GM19324 (cell line): ENCODE measurements around the gene PTPRE.

ENCODE experiments used
- ATAC-seq: cut with Tn5 transposase; IDR thresholded peaks from one replicate; pipeline ENCODE4 v1.9.1; 2021; ENCODE audit warnings: mild to moderate bottlenecking, moderate library complexity; ENCODE audit not compliant: unreplicated experiment, low FRiP score

Gene PTPRE

DNA sequence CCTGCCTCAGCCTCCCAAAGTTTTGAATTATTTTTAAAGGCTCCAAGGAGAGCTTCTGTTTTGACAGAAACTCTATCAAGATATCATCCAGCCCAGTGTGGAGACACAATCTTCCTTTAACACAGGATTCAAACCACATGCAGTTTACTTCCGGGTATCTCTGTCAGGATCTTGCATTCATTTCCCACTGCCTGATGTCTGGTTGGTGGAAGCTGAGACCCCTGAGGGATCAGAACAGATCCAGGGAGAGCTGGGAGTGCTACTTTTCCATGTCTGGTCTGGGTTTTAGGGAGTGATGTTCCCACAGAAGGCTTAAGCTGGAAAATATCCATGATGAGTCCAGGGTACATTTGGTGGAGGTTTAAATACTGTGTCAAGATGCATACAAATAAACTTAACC is 16.7 kb downstream of the PTPRE start:
- no peak for ATAC-seq

DNA sequence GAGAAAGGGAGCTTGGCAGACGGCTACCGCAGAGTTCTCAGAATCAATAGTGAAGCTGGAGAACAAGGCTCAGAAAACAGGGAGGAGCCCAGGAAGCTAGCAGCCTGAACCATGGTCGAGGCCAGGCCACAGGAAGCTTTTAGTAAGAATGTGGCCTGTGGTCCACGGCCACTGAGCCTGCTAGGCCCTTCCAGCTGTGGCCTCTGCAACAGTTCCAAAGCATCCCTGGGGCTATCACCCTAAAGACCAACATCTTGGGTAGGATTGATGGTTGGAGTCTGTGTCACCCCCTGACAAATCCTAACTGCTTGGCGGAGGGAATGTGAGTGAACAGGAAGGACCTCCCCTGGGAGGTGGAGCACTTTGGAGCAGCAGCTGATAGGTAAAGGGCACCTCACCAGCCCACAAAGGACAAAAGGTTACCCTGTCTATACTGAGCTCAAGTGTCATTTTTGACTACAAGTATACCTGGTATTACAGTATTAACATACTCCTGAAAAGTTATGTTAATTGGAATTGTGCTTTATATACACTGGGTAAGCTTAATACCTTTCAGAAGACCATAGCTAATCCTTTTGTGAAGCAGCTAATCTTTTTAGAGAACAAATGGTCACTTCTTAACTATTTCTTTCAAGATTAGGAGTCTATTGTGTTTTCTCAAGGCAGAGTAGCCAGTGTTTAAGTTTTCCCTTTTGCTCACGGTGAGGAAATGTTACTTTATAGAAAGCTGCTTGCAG is 18.7 kb downstream of the PTPRE start:
- no peak for ATAC-seq

DNA sequence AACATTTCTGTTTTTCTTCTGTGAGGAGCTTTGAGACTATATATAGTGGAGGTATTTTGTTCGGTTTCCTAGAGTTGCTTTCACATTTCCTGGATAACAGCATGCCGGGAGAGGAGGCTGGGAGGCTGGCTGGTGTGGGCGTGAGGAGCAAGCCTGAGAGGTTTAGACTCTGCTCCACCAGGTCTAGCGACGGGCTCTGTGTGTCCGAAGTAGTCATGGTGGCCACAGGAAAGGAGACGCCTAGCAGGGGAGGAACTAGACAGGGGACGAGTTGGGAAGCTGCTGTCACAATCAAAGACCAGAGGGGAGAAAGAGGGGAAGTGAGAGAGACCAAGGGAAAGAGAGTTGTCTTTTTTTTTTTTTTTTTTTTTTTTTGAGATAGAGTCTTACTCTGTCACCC is 19.6 kb downstream of the PTPRE start:
- no peak for ATAC-seq

DNA sequence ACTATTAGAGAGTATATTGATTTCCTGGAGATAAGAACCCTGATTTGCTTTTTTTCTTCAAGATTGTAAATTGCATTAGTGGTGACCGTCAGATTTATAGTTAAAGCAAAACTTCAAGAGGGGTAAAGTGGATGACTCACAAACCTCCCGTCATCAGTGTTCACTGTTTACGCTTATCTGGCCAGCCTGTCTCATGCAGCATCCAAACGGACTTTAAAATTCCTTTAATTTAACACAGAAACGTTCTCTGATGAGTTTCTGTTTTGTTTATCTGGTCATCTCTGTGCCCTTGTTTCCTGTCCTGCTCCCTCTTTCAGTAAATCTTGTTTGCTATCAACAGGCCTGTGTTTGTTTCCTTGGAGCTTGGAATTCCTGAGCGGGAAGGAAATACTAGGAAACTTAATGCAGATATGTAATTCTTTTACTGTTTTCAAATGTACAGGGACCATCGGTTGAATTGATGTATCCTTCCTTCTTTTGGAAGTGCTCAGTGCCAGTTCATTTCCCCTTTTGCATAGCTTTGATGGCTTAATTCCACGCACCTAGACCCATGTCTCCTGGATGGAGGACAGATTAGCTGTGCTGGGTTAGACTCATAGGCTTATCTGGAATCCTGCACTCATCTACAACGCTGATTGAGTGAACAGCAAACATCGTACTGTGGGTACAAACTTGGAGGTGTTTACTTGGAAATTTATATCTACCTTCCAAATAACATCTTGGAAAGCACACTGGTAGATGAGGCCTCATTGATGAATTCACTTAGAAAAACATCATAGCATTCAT is 21.3 kb downstream of the PTPRE start:
- no peak for ATAC-seq

DNA sequence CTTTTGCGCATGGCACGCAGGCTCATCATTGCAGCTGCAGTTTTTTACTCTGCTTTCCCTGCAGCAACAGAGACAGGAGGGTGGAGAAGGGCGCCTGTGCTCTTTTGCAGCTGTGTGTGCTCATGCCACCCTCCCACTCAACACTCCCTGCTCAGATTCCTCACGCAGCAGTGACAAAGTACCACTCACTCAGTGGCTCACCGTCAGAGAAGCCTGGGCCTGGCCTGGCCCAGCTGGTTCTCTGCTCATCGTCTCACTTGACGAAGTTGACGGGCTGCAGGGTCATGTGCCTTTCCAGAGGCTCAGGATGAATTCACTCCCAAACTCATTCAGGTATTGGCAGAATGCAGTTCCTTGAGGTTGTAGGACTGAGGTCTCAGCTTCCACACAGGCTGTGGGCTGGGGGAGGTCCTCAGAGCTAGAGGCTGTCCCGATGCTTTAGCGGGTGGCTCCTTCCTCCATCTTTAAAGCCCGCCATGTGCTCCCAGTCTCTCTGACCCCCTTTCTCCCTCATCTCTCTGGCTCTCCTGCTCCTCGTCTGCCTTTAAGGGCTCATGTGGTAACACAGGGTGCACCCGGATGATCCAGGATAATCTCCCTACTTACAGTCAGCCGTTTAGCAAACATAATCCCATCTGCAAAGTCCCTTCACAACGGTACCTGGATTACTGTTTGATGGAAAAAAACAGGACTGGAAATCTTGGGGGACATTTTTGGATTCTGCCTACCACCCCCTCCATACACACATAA is 25.8 kb downstream of the PTPRE start:
- ATAC-seq, result no peak

DNA sequence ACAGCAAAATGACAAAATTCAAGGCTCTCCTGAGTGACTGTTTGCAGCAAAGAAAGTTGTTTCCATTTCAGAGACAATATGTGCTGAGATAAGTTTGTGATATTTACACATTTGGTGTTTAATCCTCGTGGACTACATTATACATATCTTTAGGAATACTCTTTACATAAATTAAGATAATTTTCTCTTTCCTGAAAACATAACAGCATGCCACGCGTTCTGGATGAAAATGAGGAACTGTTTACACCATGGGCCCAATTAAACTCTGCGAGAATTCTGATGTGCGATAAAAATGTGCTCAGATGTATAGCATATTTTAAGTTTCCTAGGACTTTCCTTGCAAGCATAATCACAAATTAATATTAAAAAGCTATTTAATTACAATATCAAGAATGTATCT is 26.4 kb downstream of the PTPRE start:
- no peak for ATAC-seq

DNA sequence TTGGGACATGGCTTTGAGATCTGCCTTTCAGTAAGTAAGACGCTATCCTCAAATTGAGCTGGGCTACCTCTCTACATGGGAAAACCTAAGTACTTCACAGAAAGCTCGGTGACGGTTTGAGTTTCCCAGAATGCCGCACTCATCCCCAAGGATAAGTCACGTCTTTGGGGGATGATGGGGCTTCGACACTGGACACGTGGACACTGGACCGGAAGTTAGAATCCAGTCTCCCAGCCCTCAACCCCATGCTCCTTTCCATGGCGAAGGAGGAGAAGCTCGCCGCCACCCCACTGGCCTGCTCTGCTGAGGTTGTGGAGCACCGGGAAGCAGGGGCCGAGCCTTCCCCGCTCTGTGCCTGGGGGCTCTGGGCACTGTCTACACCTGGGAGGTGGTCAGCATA is 27.5 kb downstream of the PTPRE start:
- ATAC-seq, result no peak

DNA sequence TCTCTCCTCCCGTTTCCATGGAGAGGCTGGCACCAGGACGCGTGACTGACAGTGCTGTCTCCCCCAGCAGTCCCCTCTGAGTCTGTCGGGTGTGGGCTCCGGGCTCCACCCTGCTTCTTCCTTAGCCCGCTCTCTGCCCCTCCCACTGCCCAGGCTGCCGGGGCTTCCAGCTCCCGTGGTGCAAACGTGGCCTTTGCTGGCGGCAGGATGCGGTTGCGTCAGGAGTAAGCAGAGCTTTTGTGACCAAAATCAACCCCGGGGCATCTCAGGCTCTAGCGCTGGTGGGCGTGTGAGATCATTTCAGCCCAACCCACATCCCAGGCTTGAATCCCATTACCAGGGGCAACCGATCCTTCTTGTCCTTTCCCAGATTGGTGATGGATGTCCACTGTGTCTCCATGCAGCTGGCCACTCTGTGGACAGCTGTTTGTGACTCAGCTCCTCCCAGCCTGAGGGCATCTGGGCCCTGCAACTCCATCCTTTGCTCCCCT is 28.2 kb downstream of the PTPRE start:
- ATAC-seq, result no peak

DNA sequence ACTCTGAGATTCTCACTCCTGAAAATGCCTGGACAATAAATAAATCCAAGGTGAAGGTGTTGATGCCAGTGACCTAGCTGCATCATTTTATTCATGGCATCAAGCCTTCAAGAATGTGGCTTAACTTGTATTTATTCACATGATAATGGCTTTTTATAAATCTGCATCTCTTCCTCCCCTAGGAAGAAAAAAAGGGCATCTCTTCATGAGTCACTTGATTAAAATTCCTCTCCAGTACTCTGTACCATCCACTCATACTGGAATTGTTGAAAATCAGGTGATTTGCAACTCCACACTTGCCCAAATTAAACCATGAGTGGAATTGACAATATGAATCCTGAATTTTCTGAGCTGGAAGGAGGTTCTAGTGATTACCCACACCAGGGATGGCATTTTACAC is 30.2 kb downstream of the PTPRE start:
- no peak for ATAC-seq

DNA sequence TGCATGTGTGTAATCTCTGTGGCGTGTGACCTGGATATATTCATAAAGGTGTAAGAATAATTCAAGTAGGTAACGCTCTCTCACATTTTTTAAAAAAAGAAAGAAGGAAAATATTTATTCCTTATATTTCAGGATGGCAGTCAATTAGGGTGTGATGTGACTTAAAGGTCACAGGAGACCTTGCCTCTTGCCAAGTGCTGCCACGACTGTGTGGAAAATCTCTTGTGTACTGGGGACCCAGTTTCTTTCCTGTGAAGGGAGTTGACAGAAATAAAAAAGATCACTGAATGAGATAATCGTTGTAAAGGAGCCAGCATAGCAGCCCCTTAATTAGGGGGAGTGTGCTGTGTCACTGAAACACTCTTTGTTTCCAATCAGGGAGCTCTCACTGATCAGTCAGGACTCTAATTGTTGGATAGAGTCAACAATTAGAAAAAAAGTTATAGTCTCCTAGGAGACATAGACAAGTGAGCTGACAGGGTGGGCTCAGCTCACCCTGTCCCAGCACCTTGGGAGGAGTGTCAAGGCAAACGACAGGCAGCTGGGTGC is 31.1 kb downstream of the PTPRE start:
- ATAC-seq, result no peak

DNA sequence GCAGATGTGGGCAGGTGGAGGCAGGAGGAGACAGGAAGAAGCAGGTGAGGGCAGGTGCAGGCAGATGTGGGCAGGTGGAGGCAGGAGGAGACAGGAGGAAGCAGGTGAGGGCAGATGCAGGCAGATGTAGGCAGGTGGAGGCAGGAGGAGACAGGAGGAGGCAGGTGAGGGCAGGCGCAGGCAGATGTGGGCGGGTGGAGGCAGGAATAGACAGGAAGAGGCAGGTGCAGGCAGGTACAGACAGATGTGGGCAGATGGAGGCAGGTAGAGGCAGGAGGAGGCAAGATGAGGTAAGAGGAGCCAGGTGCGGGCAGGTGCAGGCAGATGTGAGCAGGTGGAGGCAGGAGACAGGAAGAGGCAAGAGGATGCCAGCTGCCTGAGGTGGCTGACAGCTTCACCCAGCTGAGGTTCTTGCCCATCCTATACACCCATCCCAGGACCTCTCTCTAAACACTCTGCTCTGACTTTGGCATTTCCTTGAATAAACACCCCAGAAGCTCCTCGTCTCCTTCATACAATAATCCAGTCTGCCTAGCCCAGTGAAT is 33.0 kb downstream of the PTPRE start:
- no peak for ATAC-seq

DNA sequence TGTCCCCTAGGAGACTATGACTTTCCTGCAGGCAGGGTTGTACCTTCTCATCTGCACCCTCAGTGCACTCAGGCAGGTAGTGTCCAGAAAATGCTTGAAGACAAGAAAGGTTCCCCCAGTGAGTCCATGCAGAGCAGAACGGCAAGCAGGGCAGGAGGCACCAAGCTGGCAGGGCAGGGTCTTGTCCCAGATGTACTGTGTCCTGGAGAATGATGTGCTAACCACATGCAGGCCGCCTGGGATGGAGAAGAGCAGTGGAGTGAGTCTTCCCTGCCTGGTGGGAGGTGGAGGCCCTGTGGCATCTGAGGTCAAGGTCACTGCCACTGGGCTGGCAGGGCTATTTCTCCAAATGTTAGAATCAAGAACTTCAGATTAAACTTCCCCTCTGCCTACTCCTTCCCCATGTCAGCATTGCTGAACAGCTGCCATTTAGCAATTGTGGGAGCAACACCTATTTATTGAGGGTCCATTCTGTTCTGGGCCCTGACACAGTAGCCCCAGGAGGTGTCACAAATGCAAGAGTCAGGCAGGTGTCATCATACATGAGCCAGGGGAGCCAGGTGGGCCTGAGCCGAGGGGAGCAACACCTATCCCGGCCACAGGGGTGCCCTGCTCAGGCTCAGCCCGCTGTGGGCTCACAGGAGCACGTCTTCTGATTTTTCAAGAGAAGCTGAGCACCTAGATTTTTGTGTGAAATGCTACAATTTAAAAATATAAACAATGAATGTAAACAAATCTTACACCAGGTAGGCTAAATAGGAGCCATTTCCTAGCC is 34.1 kb downstream of the PTPRE start:
- ATAC-seq, result no peak

DNA sequence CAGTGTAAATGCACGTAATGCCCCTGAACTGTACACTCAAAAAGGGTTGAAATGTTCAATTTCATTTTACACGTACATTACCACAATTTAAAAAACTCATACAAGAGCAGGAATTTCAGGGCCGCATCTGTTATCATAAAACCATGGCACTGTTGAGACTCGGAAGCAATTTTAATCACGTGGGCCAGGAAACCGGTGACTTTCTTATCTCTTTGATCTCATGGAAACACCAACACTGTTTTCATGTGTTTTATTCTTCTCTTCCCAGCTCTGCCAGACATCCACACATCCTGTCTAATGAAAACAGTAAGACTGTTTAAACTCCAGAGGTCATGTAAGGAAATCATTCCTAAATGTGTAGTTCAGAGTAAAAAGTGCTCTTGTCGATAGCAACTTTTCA is 35.9 kb downstream of the PTPRE start:
- no peak for ATAC-seq

DNA sequence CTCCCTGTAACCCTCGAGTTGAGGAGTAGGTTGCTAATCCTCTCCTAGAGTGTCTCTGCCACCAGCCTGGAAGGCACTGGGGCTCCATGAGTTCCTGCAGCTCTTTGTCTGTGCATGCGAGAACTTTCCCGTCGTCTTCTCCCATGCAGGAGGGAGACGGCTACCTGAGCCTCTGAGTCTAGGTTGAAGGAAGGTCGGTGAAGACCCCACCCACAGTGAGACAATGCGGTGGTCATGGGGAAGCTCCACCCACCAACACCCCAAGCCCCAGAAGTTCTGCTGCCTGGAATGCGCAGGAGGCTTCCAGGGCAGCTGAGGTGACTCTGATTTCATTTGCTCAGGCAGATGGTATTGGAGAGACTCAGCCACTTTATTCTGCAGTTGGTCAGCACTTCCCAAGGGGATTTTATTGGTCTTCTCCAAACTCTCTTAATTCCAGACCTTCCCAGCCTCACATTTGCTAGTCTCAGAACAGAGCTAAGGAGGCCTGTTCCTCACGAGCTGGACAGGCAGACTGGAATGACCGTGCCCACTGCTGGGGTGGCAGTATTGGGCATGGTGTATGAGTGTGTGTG is 36.5 kb downstream of the PTPRE start:
- no peak for ATAC-seq

DNA sequence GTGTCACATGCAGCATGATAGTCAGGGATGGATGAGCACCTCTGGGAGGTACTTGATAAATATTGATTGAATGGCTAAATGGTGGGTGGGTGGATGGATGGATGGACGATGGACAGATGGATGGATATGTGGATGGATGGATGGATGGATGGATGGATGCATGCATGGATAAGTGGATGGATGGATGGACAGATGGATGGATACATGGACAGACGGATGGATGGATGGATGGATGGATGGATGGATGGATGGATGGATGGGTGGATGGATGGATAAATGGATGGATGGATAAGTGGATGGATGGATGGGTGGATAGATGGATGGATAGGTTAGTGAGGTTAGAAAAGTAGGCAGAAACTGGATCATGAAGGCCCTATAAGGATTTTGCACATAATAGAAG is 37.4 kb downstream of the PTPRE start:
- no peak for ATAC-seq

DNA sequence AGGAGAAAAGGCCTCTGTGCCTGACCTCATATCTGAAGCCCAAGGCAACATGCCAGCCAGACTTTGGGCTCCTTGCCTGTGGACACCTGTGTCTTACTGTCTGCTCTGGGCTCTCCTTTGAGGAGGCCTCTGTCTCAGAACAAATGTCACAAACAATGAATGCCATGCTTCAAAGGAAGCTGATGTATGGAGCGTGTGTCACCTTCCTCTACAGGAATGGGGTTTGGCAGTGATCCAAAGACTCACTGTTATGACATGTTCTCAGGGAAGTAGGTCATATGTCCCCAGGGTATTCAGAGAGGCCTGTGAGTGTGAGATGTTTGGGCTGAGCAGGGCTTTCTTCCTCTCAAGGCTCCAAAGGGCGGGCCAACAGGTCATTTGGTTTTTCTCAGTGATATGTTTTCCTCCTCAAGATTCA is 38.4 kb downstream of the PTPRE start:
- no peak for ATAC-seq

DNA sequence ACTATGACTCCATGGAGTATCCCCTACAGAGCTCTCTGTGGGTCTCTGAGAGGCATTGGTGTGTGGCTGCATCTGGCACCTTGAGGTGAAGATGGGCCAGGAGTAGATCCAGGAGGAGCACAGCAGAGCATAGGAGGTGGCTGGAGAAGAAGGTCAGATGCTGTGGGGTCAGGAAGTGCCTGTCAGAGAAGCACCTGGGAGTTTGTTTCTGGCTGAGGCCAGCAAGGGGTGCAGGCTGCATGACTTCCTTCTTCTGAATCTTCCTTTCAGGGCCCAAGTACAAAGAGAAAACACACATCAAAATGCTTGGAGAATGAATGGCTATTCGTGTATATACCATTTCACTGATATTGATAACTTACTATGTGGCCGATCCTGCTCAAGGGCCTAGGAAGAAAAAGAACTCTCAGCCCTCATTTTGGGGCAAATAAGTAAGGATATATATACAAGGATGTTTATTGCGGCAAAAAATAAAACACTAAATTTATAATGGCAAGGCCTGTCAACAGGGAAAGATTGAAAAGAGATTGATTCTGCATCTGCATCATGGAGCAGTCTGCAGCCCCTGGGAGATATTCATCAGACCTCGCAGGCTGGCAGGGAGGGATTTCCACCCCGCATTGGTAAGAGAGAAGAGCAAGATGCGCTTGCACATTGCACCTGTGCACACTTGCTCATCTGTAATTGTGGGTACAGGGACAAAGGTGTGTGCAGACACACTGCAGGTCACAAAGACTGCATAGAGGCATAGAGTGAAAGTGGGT is 39.2 kb downstream of the PTPRE start:
- no peak for ATAC-seq

DNA sequence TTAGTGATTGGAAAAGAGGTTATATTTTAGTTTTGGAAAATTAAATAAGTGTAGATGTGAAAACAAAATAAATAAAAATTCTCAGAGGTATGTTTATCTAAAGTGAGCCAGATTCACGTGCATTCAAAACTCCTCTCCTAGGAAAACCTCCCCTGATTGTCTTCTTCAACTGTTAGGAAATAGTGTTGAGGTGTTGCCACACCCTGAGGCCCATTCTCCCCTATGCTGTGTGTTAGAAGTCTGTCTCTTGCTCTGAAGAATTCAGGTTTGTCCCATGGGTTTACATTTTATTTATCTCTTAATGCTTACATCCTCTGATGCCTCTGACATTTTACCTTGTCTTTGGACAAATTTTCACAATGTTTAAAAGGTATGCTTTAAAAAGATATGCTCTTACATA is 40.3 kb downstream of the PTPRE start:
- ATAC-seq, result no peak

DNA sequence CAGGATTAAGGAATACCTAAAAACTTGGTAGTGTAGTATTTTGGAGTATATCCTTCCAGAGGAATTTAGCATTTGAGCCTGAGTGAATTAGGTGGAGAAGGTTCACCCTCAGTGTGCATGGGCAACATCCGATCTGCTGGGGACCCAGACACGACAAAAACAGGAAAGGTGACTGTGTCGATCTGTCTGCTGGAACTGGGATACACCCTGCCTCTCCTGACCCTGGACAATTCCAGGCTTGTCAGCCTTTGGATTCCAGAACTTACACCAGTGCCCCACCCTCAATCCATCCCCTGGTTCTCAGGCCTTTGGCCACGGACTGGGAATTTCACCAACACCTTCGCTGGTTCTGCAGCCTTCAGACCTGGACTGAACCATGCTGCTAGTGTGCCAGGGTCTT is 41.9 kb downstream of the PTPRE start:
- ATAC-seq, result no peak
